Coronary artery (tissue), 2 donors: ENCODE data around the gene HIRA.

Experiments used
- DNase-seq: peaks from one replicate; pipeline ENCODE4 v3.0.0-alpha.2; 2017; ENCODE audit warnings: low spot score
- H3K27ac ChIP-seq, 2 donors: fragments of 200-600 bp; sonication (generic); one replicate each; pipeline ENCODE4 v1.5.1; 2016 to 2019
- H3K4me3 ChIP-seq: fragments of 200-600 bp; sonication (generic); 2 replicates; pipeline ENCODE4 v1.5.1; 2016; ENCODE audit warnings: mild to moderate bottlenecking, moderate library complexity
- CTCF ChIP-seq: fragments of 200-600 bp; sonication (generic); IDR thresholded peaks from one replicate; pipeline ENCODE4 v1.5.1; 2019; ENCODE audit warnings: antibody characterized with exemption

Gene HIRA

DNA sequence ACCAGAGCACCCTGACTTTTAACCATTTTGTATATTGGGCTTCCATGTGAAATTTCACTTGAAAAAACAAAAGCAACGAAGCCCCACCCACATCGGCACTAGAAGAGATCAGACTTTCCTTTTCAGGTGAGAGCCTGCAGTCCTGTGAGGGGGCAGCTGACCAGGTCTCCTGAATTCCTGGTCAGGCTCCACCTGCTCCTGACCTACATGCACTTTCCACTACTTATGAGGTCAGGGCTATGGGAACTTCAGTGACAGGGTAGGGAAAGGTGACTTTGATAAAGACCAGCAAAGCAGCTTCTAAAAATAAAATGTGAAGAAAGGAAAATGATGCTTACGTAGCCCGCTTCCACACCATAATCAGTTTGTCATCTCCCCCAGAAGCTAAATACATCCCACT is 24.7 kb downstream of the HIRA start:
- no peak for TF ChIP-seq CTCF
- no peak overlapping the region for H3K27ac ChIP-seq
- DNase-seq: no peak
- no peak overlapping the region for H3K4me3 ChIP-seq

DNA sequence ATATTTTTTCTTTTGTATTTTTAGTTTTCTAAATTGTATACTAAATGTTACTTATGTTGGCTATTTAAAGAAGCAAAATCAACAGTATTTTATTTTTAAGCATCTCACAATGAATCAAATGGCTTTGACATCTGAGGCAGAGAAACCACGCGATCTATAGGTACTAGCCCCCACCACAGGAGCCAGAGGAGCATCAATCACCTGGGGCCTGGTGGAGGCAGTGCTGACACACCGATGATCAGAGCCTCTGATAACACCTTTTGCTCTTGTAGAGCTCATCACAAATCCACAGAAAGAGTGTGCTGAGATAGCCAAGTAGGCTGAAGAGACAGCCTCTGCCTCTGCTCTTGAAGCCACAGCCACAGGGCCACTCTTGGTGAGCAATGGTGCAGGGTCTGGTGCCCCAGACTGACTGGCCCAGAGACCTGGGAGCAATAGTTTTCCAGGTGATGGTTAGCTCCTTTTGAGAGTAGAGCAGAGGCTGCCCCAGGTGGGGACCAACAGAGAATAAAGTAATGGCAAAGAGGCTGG is 25.2 kb downstream of the HIRA start:
- no peak for DNase-seq
- no peak for TF ChIP-seq CTCF
- H3K4me3 ChIP-seq: no peak overlapping the region
- H3K27ac ChIP-seq: no peak overlapping the region

DNA sequence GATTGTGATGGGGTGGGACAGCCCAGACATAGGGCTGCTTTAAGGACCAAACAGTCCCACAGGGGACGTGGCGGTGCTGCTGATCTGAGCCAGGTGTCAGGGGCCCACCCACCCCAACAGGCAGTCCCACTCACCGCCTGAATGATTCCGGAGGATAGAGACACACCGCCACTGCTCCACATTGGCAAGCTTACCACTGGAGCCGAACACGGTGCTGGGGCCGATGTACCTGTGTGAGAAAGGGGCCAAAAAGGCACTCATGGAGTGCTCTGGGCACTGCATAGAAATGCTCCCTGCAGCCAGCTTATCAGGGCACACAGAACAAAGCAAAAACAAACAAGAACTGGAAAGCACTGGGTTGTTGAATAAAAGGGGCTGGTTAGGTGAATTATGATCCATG is 25.9 kb downstream of the HIRA start:
- TF ChIP-seq CTCF: no peak
- no peak for DNase-seq
- H3K4me3 ChIP-seq: no peak overlapping the region
- no peak overlapping the region for H3K27ac ChIP-seq

DNA sequence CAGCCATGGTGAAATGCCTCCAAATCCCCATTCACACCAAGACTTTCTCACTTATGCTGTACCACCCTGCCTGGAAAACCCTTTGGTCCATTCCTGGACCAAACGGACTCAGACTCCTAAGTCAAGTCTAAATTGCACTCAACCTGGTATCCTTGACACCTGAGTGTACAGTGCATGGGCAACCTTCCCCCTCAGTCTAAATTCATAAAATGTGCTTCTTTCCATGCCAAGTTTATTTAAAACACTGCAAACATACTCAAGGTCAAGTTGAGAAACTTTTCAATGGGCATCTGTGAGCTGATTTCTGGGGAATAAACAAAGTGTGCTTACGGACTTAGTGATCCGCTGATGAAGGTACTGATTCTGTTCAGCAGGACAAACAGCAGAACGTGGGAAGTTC is 26.4 kb downstream of the HIRA start:
- no peak for TF ChIP-seq CTCF
- H3K27ac ChIP-seq: no peak overlapping the region
- no peak for DNase-seq

DNA sequence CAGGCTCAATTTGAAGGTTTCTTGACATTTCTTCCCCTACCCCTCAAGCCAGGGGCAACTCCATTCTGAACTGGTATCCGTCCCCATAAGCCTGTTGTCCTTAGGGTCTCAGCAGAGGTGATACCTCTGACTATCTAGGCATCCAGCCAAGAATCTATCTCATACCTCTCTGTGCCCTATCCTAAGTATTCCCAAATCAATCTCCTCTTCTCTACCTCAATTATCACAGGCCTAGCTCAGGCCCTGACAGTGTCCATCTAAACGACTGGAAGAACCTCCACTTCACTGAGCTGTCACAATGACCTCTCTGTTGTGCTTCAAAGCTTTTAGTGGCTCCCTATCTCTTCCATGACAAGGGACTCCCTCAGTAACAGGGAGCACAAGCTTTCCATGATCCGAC is 26.9 kb downstream of the HIRA start:
- no peak for TF ChIP-seq CTCF
- Histone ChIP-seq H3K27ac (no peak overlapping the region), H3K4me3 (no peak overlapping the region)
- no peak for DNase-seq

More for the DNA sequence above, 26.4 kb downstream of the HIRA start:
- no peak overlapping the region for H3K4me3 ChIP-seq

GRCh38 chr22:19402642-19403191 is 28.8 kb downstream of the HIRA start:
- H3K4me3 ChIP-seq: no peak overlapping the region
- H3K27ac ChIP-seq: no peak overlapping the region
- no peak for DNase-seq
- no peak for TF ChIP-seq CTCF

DNA sequence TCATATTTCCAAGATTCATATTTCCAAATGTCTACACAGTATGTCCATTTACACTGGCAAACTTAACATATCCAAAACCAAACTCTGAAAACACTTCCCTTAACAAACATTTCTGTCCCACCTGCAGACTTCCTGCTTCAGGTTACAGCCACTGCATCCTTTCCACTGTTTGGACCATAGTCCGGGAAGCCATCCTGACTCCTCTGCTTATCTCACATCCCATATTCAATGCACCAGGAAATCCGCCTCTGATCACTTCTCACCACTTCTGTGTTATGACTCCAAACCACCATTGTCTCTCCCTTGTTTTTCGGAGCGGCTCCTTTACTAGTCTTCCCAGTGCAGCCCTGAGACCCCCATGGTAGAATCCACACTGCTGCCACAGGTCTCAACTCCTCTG is 30.1 kb downstream of the HIRA start:
- no peak overlapping the region for H3K4me3 ChIP-seq
- DNase-seq: no peak
- H3K27ac ChIP-seq: no peak overlapping the region
- TF ChIP-seq CTCF: no peak
